Progenitor cell of endocrine pancreas (in vitro differentiated cells): ENCODE measurements around the gene NLN. TPM values are rescaled to one million over a fixed set of nuclear protein-coding genes. Genes with fewer than 3 reads are reported as not detected.

Experiments used
- DNase-seq: peaks from one replicate; pipeline ENCODE4 v3.0.0; 2021; ENCODE audit warnings: low spot score; ENCODE audit not compliant: unreplicated experiment
- H3K27ac Mint-ChIP-seq: 2 replicates; pipeline ENCODE4 v1.8.0; 2021; ENCODE audit warnings: mild to moderate bottlenecking, moderate library complexity, mixed read lengths
- H3K27me3 Mint-ChIP-seq: 2 replicates; pipeline ENCODE4 v1.8.0; 2021; ENCODE audit warnings: mixed read lengths
- H3K36me3 Mint-ChIP-seq: 2 replicates; pipeline ENCODE4 v1.8.0; 2022; ENCODE audit warnings: mixed read lengths; ENCODE audit not compliant: insufficient read depth
- H3K4me1 Mint-ChIP-seq: 2 replicates; pipeline ENCODE4 v1.8.0; 2021; ENCODE audit warnings: low read depth, mixed read lengths
- H3K4me3 Mint-ChIP-seq: 2 replicates; pipeline ENCODE4 v1.8.0; 2021; ENCODE audit warnings: low read depth, mild to moderate bottlenecking, moderate library complexity, mixed read lengths
- H3K9me3 Mint-ChIP-seq: 2 replicates; pipeline ENCODE4 v1.8.0; 2021; ENCODE audit warnings: low read depth, mixed read lengths
- CTCF ChIP-seq: fragments of 200-600 bp; sonication (generic); IDR thresholded peaks from one replicate; pipeline ENCODE4 v1.5.0; 2021; ENCODE audit warnings: antibody characterized with exemption, mild to moderate bottlenecking; ENCODE audit not compliant: unreplicated experiment
- total RNA-seq: library from RNA; stranded (reverse); gene quantifications from 2 replicates; pipeline ENCODE4 v1.2.1, GENCODE V29; 2021

The NLN gene
- total RNA-seq, 1 donor from 2014 or later, result 65.1 TPM

GRCh38 chr5:65862384-65862783 is 140.4 kb downstream of the NLN start:
- Mint-ChIP-seq H3K36me3 (no peaks in the 10 kb centered on the region), H3K4me1 (peaks cover 6% of the 10 kb centered on the region), H3K27me3 (no peaks in the 10 kb centered on the region), H3K27ac (no peak overlapping the region), H3K4me3 (no peak overlapping the region), H3K9me3 (peaks cover 6% of the 10 kb centered on the region)
- DNase-seq, result no peak
- no peak for TF ChIP-seq CTCF

GRCh38 chr5:65863747-65864146 is 141.7 kb downstream of the NLN start:
- Mint-ChIP-seq H3K36me3 (no peaks in the 10 kb centered on the region), H3K27ac (no peak overlapping the region)
- TF ChIP-seq CTCF, result no peak

GRCh38 chr5:65866837-65867521 is 145.0 kb downstream of the NLN start:
- H3K27ac Mint-ChIP-seq, result no peak overlapping the region
- TF ChIP-seq CTCF, result no peak
- H3K36me3 Mint-ChIP-seq, result no peaks in the 10 kb centered on the region

More at GRCh38 chr5:65863747-65864146, 141.7 kb downstream of the NLN start:
- Mint-ChIP-seq H3K27me3 (no peaks in the 10 kb centered on the region), H3K4me1 (peaks cover 6% of the 10 kb centered on the region), H3K4me3 (no peak overlapping the region), H3K9me3 (peaks cover 6% of the 10 kb centered on the region)
- DNase-seq, result no peak

GRCh38 chr5:65867542-65868195 is 145.7 kb downstream of the NLN start:
- Mint-ChIP-seq H3K9me3 (peaks cover 6% of the 10 kb centered on the region), H3K27me3 (no peaks in the 10 kb centered on the region), H3K4me1 (peaks cover 1% of the 10 kb centered on the region), H3K27ac (no peak overlapping the region), H3K4me3 (no peak overlapping the region), H3K36me3 (no peaks in the 10 kb centered on the region)
- DNase-seq, result no peak
- TF ChIP-seq CTCF, result no peak

More at GRCh38 chr5:65866837-65867521, 145.0 kb downstream of the NLN start:
- Mint-ChIP-seq H3K4me1 (peaks cover 4% of the 10 kb centered on the region), H3K27me3 (no peaks in the 10 kb centered on the region), H3K4me3 (no peak overlapping the region), H3K9me3 (peaks cover 6% of the 10 kb centered on the region)
- DNase-seq, result no peak

GRCh38 chr5:65868509-65868908 is 146.5 kb downstream of the NLN start:
- H3K36me3 Mint-ChIP-seq, result no peaks in the 10 kb centered on the region
- no peak for TF ChIP-seq CTCF
- H3K27me3 Mint-ChIP-seq, result no peaks in the 10 kb centered on the region
- H3K4me1 Mint-ChIP-seq, result peaks cover 1% of the 10 kb centered on the region
- H3K27ac Mint-ChIP-seq, result peak overlapping the region; percentile 13
- H3K9me3 Mint-ChIP-seq, result peaks cover 6% of the 10 kb centered on the region
- H3K4me3 Mint-ChIP-seq, result no peak overlapping the region
- DNase-seq, result no peak
